SK-N-MC (cell line): ENCODE data around the gene COTL1.

Experiments used
- EZH2 ChIP-seq: fragments of 200-600 bp; sonication (generic); IDR thresholded peaks from one replicate; pipeline ENCODE4 v1.6.1; 2017; ENCODE audit warnings: antibody characterized with exemption
- POLR2AphosphoS5 ChIP-seq: IDR thresholded peaks from 2 replicates; pipeline ENCODE4 v1.6.1; 2012; ENCODE audit warnings: mild to moderate bottlenecking, low read depth, low read length, borderline replicate concordance

DNA sequence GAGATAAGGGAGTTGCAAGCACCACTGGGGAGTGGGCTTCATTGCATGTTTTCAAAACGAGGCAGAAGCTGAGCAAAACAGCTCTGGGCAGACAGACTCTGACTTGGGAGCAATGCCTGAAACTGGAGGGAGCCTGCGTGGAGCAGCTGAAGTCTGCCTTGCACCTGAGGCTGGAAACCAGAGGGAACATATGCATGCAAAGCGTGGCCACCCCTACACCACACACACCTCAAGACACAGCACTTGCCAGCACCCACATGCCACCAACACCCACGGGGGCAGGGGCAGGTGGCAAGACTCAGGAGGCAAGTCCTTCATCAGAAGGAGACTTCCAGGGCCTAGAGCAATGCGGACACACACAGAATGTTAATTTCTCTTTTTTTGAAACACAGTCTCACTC, 45.8 kb downstream of the COTL1 start:
- TF ChIP-seq POLR2AphosphoS5 (no peak), EZH2 (no peak)
